Upper lobe of left lung (tissue), 4 donors: ENCODE measurements around the gene DLK2.

Experiments
- CTCF ChIP-seq, 6 experiments: fragments of 450-650 bp in 4 of 6; fragments of 200-600 bp in 2 of 6; sonication (generic) in 2 of 6; IDR thresholded peaks; one replicate each; pipeline ENCODE4 v1.5.1; 2016 to 2019; ENCODE audit warnings: antibody characterized with exemption in 6 of 6
- EP300 ChIP-seq, 4 donors: sonication (generic); formaldehyde crosslinking; IDR thresholded peaks; one replicate each; pipeline ENCODE4 v1.5.1; 2017; ENCODE audit warnings: antibody characterized with exemption in 4 of 4, control low read depth in 2 of 4
- POLR2A ChIP-seq, 4 donors: fragments of 450-650 bp; IDR thresholded peaks; one replicate each; pipeline ENCODE4 v1.5.1; 2016 to 2017; ENCODE audit warnings: antibody characterized with exemption in 4 of 4, mild to moderate bottlenecking in 2 of 4
- POLR2AphosphoS5 ChIP-seq, 2 donors: sonication (generic); formaldehyde crosslinking; IDR thresholded peaks; one replicate each; pipeline ENCODE4 v1.5.1; 2017; ENCODE audit warnings: antibody characterized with exemption in 2 of 2

DNA sequence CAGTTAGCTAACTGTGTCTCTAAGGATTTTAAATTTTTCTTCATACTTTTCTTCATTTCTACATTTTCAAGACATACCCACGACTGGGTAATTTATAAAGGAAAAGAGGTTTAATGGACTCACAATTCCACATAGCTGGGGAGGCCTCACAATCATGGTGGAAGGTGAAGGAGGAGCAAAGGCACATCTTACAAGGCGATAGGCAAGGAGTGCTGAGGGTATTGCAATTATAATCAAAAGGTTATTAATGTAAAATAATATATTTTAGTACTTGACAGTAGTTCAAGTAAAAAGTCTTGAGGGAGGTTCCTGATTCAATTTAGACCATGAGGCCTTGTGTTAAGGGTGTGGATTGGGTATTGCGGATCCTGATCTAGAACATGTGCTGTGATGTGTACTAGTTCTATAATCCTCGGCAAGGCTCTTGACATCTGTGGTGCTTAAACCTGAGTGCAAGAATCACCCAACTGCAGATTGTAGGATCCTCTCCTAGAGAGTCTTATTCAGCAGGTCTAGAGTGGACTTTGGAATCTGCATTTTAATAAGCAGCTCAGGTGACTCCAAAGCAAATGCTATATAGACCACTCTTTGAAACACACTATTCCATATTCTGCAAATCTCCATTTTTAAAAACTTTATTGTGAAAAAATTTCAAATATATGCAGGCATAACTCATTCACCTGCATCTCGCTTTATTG lies 35.2 kb downstream of the DLK2 start:
- TF ChIP-seq POLR2AphosphoS5 (IDR thresholded peaks at IDR 0.05) (no peak), CTCF (IDR thresholded peaks at IDR 0.05) (no peak), POLR2A (IDR thresholded peaks at IDR 0.05) (no peak), EP300 (IDR thresholded peaks at IDR 0.05) (no peak)
